OCI-LY7 (cell line): Measurements from ENCODE around the gene GYPB.
"Not testable (repeated sequence)": the region's sequence is repeated elsewhere in the genome, so short reads cannot be mapped to it uniquely, and the experiment has no call there.

Experiments
- CTCF ChIP-seq: fragments of 200-600 bp; sonication (generic); conservative IDR thresholded peaks from 2 replicates; pipeline ENCODE4 v1.5.1; 2014; ENCODE audit warnings: mild to moderate bottlenecking, antibody characterized with exemption, low read length, moderate library complexity, mixed read lengths
- EZH2phosphoT487 ChIP-seq: fragments of 200-600 bp; sonication (generic); IDR thresholded peaks from 2 replicates; pipeline ENCODE4 v1.6.1; 2018; ENCODE audit warnings: low read depth, borderline replicate concordance, mild to moderate bottlenecking, mixed run types, antibody characterized with exemption, low read length, moderate library complexity, mixed read lengths

- TF ChIP-seq CTCF, EZH2phosphoT487: not testable (repeated sequence)
These were observed 12.9 kb downstream of the GYPB start for GRCh38 chr4:144006200-144006803.
